ENCODE results near the gene LPAR3. TPM values are rescaled to one million over a fixed set of nuclear protein-coding genes. Genes with fewer than 3 reads are reported as not detected.

LPAR3 gene
- total and polyA plus RNA-seq, 12 donors, result 4.7 to 17.3 (median 10.7) TPM

GRCh38 chr1:84939761-84940160, 46.8 kb upstream of the LPAR3 start:
- peaks cover 0 to 4% (median 0%) of the 10 kb centered on the region in 9 donors for H3K4me1 ChIP-seq
- H3K27me3 ChIP-seq, result peaks cover 0 to 4% (median 0%) of the 10 kb centered on the region in 7 donors
- H3K9me3 ChIP-seq, result no peaks in the 10 kb centered on the region
- 93 to 94% methylated on average over 11 of the region's 11 CpGs for WGBS, 2 donors
- H3K4me3 ChIP-seq, result no peak overlapping the region
- DNase-seq (no peak), ATAC-seq (no peak)
- intact Hi-C loops (cut with DNase I), result loop anchor here (5.0 to 10.0 kb wide), 10 partner anchors 85 to 1005 kb away; partner anchors contain the start of gene C1orf52 (in 4 of the 10)
- no peak overlapping the region for H3K27ac ChIP-seq
- no peaks in the 10 kb centered on the region for H3K36me3 ChIP-seq
- TF ChIP-seq CTCF (IDR thresholded peaks at IDR 0.05), result no peak

- H3K27ac ChIP-seq, result no peak overlapping the region
- no peak for ATAC-seq
- 71 to 83% methylated on average over 8 of the region's 8 CpGs for WGBS, 2 donors
- no peak for TF ChIP-seq CTCF (IDR thresholded peaks at IDR 0.05)
- H3K9me3 ChIP-seq, result no peaks in the 10 kb centered on the region
- peaks cover 0 to 4% (median 0%) of the 10 kb centered on the region in 9 donors for H3K4me1 ChIP-seq
- peaks cover 0 to 4% (median 0%) of the 10 kb centered on the region in 7 donors for H3K27me3 ChIP-seq
- H3K36me3 ChIP-seq, result no peaks in the 10 kb centered on the region
- DNase-seq, result no peak
- intact Hi-C loops (cut with DNase I), result loop anchor here in 7 of 10 donors (5.0 to 10.0 kb wide), 4 partner anchors 164 to 1004 kb away; no protein-coding TSS in a partner anchor
- no peak overlapping the region for H3K4me3 ChIP-seq
Observed at GRCh38 chr1:84939151-84939550, 46.1 kb upstream of the LPAR3 start.

- ATAC-seq (peak in 7 of 8 donors; percentile 68 to 81 (median 72)), DNase-seq (peak in 1 of 2 donors; percentile 29)
- TF ChIP-seq CTCF (IDR thresholded peaks at IDR 0.05), result peak; percentile 75 to 96 (median 91)
- Histone ChIP-seq H3K27me3 (peaks cover 0 to 4% (median 0%) of the 10 kb centered on the region in 7 donors), H3K36me3 (no peaks in the 10 kb centered on the region), H3K9me3 (no peaks in the 10 kb centered on the region), H3K27ac (no peak overlapping the region), H3K4me3 (no peak overlapping the region), H3K4me1 (peaks cover 0 to 4% (median 0%) of the 10 kb centered on the region in 9 donors)
- 3 to 4% methylated on average over 5 of the region's 5 CpGs for WGBS, 2 donors
- intact Hi-C loops (cut with DNase I), result loop anchor here in 8 of 10 donors (1.0 to 10.0 kb wide), 5 partner anchors 161 to 1001 kb away; no protein-coding TSS in a partner anchor
Observed at GRCh38 chr1:84936116-84936810, 43.3 kb upstream of the LPAR3 start.

- no peak overlapping the region for H3K4me3 ChIP-seq
- no peak for TF ChIP-seq CTCF (IDR thresholded peaks at IDR 0.05)
- ATAC-seq (no peak), DNase-seq (no peak)
- H3K9me3 ChIP-seq, result no peaks in the 10 kb centered on the region
- no peak overlapping the region for H3K27ac ChIP-seq
- H3K36me3 ChIP-seq, result no peaks in the 10 kb centered on the region
- peaks cover 0 to 4% (median 0%) of the 10 kb centered on the region in 9 donors for H3K4me1 ChIP-seq
- WGBS, 2 donors, result 81 to 91% methylated on average over 7 of the region's 7 CpGs
- intact Hi-C loops (cut with DNase I), result loop anchor here in 5 of 10 donors (5.0 to 10.0 kb wide), 3 partner anchors 158 to 998 kb away; no protein-coding TSS in a partner anchor
- H3K27me3 ChIP-seq, result no peaks in the 10 kb centered on the region
Observed at GRCh38 chr1:84933011-84933611, 40.1 kb upstream of the LPAR3 start.
